HG02759 (cell line): ENCODE results near the gene FBXL20.
"Not testable (repeated sequence)": the region's sequence is repeated elsewhere in the genome, so short reads cannot be mapped to it uniquely, and the experiment has no call there.

Experiments used
- ATAC-seq: cut with Tn5 transposase; IDR thresholded peaks from one replicate; pipeline ENCODE4 v1.9.1; 2021; ENCODE audit warnings: mild to moderate bottlenecking, moderate library complexity; ENCODE audit not compliant: unreplicated experiment

Gene FBXL20

GRCh38 chr17:39401412-39402243 is at the start of gene FBXL20:
FBXL20 (minus strand) TSS chr17:39401626; CDS start chr17:39401402, 224 bp downstream.
- ATAC-seq: peak; percentile 70

GRCh38 chr17:39450847-39451581 is 49.6 kb upstream of the FBXL20 start, which contains the start of gene MED1:
MED1 (minus strand) TSS chr17:39451263; CDS start chr17:39451062, 201 bp downstream.
- peak; percentile 91 for ATAC-seq

- no peak for ATAC-seq
These were observed 48.6 kb upstream of the FBXL20 start for GRCh38 chr17:39450051-39450450.

GRCh38 chr17:39447561-39447960 is 46.1 kb upstream of the FBXL20 start:
- ATAC-seq: no peak

GRCh38 chr17:39443326-39443725 is 41.9 kb upstream of the FBXL20 start:
- ATAC-seq: no peak

GRCh38 chr17:39439868-39440267 is 38.4 kb upstream of the FBXL20 start:
- not testable (repeated sequence) for ATAC-seq

- no peak for ATAC-seq
These were observed 28.2 kb upstream of the FBXL20 start for GRCh38 chr17:39429600-39429999.

- ATAC-seq: no peak
These were observed 14.7 kb upstream of the FBXL20 start for GRCh38 chr17:39416141-39416540.

GRCh38 chr17:39410279-39410678 is 8.9 kb upstream of the FBXL20 start:
- ATAC-seq: no peak

- ATAC-seq: no peak
These were observed 6.9 kb upstream of the FBXL20 start for GRCh38 chr17:39408360-39408759.

- ATAC-seq: no peak
These were observed 5.5 kb upstream of the FBXL20 start for GRCh38 chr17:39406951-39407350.

- ATAC-seq: no peak
These were observed 4.0 kb upstream of the FBXL20 start for GRCh38 chr17:39405436-39405835.

- ATAC-seq: no peak
These were observed 3.3 kb upstream of the FBXL20 start for GRCh38 chr17:39404542-39405378.

- no peak for ATAC-seq
These were observed 1.6 kb upstream of the FBXL20 start for GRCh38 chr17:39402890-39403605.

GRCh38 chr17:39402244-39402889 is 941 bp upstream of the FBXL20 start:
- peak; percentile 72 for ATAC-seq

GRCh38 chr17:39400547-39401411 is 647 bp downstream of the FBXL20 start:
- ATAC-seq: no peak

GRCh38 chr17:39399791-39400190 is 1.6 kb downstream of the FBXL20 start:
- no peak for ATAC-seq

GRCh38 chr17:39393736-39394135 is 7.7 kb downstream of the FBXL20 start:
- ATAC-seq: no peak

- no peak for ATAC-seq
These were observed 10.0 kb downstream of the FBXL20 start for GRCh38 chr17:39391448-39391847.
